HEK293T (cell line): ENCODE results near the gene PGGHG.

Source experiments
- ARNT ChIP-seq: fragments of 450-650 bp; IDR thresholded peaks from 2 replicates; pipeline ENCODE4 v1.6.1; 2017; ENCODE audit warnings: mild to moderate bottlenecking
- BHLHE40 ChIP-seq: fragments of 450-650 bp; IDR thresholded peaks from 2 replicates; pipeline ENCODE4 v1.6.1; 2016; ENCODE audit warnings: mild to moderate bottlenecking, moderate library complexity, borderline replicate concordance
- FOXA1 ChIP-seq: fragments of 450-650 bp; IDR thresholded peaks from 2 replicates; pipeline ENCODE4 v1.6.1; 2016; ENCODE audit warnings: mild to moderate bottlenecking
- FOXK2 ChIP-seq: fragments of 450-650 bp; IDR thresholded peaks from 2 replicates; pipeline ENCODE4 v1.6.1; 2016; ENCODE audit warnings: mild to moderate bottlenecking
- HDGF ChIP-seq: fragments of 450-650 bp; IDR thresholded peaks from 2 replicates; pipeline ENCODE4 v1.6.1; 2017; ENCODE audit warnings: antibody characterized with exemption, borderline replicate concordance
- L3MBTL2 ChIP-seq: fragments of 450-650 bp; conservative IDR thresholded peaks from 2 replicates; pipeline ENCODE4 v1.6.1; 2016; ENCODE audit warnings: mild to moderate bottlenecking
- LEF1 ChIP-seq: fragments of 450-650 bp; IDR thresholded peaks from 2 replicates; pipeline ENCODE4 v1.6.1; 2017; ENCODE audit warnings: mild to moderate bottlenecking, borderline replicate concordance
- NFRKB ChIP-seq: fragments of 450-650 bp; IDR thresholded peaks from 2 replicates; pipeline ENCODE4 v1.6.1; 2016; ENCODE audit warnings: mild to moderate bottlenecking, moderate library complexity
- SP1 ChIP-seq: fragments of 450-650 bp; IDR thresholded peaks from 2 replicates; pipeline ENCODE4 v1.6.1; 2017
- SUZ12 ChIP-seq: fragments of 450-650 bp; IDR thresholded peaks from 2 replicates; pipeline ENCODE4 v1.6.1; 2016; ENCODE audit warnings: mild to moderate bottlenecking

DNA sequence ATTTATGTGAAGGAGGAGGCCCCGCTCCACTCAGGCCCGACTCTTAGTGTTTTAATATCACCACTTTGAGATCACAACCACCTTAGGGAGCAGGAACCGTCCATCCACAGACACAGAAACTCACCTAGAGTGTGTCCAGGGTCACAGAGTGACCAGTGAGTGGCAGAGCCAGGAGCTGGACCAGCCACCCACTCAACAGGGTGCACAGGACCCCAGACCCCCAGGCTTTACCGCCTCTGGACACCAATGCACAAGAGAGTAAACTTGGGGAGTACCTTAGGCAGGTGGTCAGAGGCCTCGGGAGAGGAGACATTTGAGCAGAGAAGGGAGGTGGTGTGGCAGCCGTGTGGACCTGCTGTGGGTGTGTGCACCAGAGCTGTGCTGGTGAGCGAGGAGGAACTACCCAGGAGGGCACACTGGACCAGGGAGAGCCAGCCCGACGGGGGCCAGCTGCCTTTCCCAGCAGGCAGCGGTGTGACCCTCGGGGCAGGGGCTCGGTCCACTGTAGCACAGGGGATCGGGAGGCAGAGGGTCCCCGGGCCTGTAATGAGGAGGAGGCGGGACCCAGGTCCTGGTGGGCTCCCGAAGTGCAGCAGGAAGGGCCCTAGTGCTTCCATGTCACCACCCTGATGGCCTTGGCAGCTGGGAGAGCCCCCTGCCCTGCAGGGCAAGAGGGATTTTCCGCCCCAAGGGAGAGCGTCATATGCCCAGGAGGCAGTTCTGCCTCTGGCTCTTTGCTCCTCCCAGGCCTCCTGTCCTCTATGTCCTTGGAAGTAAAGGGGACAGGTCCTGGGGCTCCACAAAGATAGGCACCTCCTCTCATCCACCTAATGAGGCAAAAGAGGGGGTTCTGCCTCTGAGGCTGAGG lies 18.2 kb upstream of the PGGHG start:
- TF ChIP-seq SUZ12 (no peak), BHLHE40 (no peak), FOXK2 (no peak), LEF1 (no peak), NFRKB (no peak), ARNT (no peak), FOXA1 (no peak), SP1 (no peak), L3MBTL2 (no peak), HDGF (no peak)
